HL-60 (cell line): ENCODE data around the gene MARCHF2.

Experiments used
- POLR2AphosphoS5 ChIP-seq: IDR thresholded peaks from 2 replicates; pipeline ENCODE4 v1.6.1; 2012; ENCODE audit warnings: low read depth
- TF ChIP-seq, protein P1 (sequence below): IDR thresholded peaks from one replicate; pipeline ENCODE4 v1.5.1; 2011; ENCODE audit warnings: low read length, control low read depth, inconsistent platforms; ENCODE audit not compliant: insufficient read depth
- TF ChIP-seq, protein P2 (sequence below): IDR thresholded peaks from 2 replicates; pipeline ENCODE4 v1.6.1; 2012; ENCODE audit warnings: low read depth; ENCODE audit not compliant: insufficient replicate concordance

DNA sequence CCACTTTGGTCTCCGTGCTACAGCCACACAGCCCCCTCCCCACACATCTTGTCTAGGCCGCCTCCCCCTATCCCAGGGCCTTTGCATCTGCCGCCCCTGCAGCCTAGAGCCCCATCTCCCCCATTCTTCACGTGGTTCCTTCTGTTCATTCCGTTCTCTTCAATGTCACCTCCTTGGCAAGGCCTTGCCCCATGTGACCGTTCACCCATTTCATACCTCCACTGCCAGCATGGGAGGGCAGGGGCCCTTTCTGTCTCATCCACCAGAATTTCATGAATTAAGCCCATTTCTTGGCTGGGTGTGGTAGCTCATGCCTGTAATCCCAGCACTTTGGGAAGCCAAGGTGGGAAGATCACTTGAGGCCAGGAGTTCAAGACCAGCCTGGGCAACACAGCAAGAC is 15.9 kb downstream of the MARCHF2 start:
- TF ChIP-seq, protein P1, sequence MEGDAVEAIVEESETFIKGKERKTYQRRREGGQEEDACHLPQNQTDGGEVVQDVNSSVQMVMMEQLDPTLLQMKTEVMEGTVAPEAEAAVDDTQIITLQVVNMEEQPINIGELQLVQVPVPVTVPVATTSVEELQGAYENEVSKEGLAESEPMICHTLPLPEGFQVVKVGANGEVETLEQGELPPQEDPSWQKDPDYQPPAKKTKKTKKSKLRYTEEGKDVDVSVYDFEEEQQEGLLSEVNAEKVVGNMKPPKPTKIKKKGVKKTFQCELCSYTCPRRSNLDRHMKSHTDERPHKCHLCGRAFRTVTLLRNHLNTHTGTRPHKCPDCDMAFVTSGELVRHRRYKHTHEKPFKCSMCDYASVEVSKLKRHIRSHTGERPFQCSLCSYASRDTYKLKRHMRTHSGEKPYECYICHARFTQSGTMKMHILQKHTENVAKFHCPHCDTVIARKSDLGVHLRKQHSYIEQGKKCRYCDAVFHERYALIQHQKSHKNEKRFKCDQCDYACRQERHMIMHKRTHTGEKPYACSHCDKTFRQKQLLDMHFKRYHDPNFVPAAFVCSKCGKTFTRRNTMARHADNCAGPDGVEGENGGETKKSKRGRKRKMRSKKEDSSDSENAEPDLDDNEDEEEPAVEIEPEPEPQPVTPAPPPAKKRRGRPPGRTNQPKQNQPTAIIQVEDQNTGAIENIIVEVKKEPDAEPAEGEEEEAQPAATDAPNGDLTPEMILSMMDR, result no peak
- TF ChIP-seq, protein P2, sequence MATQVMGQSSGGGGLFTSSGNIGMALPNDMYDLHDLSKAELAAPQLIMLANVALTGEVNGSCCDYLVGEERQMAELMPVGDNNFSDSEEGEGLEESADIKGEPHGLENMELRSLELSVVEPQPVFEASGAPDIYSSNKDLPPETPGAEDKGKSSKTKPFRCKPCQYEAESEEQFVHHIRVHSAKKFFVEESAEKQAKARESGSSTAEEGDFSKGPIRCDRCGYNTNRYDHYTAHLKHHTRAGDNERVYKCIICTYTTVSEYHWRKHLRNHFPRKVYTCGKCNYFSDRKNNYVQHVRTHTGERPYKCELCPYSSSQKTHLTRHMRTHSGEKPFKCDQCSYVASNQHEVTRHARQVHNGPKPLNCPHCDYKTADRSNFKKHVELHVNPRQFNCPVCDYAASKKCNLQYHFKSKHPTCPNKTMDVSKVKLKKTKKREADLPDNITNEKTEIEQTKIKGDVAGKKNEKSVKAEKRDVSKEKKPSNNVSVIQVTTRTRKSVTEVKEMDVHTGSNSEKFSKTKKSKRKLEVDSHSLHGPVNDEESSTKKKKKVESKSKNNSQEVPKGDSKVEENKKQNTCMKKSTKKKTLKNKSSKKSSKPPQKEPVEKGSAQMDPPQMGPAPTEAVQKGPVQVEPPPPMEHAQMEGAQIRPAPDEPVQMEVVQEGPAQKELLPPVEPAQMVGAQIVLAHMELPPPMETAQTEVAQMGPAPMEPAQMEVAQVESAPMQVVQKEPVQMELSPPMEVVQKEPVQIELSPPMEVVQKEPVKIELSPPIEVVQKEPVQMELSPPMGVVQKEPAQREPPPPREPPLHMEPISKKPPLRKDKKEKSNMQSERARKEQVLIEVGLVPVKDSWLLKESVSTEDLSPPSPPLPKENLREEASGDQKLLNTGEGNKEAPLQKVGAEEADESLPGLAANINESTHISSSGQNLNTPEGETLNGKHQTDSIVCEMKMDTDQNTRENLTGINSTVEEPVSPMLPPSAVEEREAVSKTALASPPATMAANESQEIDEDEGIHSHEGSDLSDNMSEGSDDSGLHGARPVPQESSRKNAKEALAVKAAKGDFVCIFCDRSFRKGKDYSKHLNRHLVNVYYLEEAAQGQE, result no peak
- TF ChIP-seq POLR2AphosphoS5, result no peak
